Stimulated activated CD4-positive, alpha-beta T cell treated with anti-CD3 and anti-CD28 coated beads, Interleukin-1b, Interleukin-23, amount 100 ng/mL, for 4 hours (primary cell): ENCODE data around the gene ING2.

ENCODE experiments used
- DNase-seq, 2 donors: peaks; one replicate each; pipeline ENCODE4 v3.0.0-alpha.2; 2020; ENCODE audit warnings: low read depth in 2 of 2

Gene ING2

DNA sequence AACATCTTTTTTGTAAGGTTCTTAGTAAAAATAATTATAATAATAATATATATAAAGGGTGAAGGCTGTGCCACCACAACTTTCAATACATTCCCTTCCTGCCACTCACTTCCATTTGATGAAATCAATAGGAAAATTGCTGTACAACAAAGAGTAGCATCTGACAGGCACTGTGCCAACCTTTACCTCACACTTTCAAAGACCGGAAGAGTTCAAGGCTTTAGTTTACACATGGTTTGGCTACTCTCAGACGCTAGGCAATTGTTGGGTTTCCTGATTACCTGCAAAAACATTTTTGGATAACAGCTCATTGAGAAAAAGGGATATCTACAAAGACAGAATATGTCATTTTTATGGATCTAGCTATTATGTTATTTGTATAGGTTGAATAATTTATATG, 5.5 kb upstream of the ING2 start:
- no peak for DNase-seq

DNA sequence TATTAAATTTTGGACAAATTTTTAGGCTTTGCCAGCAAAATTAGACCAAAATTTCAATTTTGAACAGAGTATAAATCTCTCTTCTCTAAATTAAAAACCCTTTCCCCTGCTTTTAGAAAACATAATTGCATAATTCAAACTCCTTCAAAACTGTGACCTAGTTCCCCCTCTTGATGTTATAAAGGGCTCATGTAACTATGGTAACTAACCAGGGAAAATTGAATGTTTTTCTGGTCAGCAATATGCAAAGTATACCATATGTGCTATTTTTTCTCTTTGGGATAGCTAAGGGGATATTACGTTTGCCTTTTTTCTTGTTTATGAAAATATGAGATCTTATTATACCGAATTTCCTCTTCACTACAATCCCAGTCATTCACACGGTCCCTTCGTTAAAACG, 5.1 kb upstream of the ING2 start:
- DNase-seq = no peak

DNA sequence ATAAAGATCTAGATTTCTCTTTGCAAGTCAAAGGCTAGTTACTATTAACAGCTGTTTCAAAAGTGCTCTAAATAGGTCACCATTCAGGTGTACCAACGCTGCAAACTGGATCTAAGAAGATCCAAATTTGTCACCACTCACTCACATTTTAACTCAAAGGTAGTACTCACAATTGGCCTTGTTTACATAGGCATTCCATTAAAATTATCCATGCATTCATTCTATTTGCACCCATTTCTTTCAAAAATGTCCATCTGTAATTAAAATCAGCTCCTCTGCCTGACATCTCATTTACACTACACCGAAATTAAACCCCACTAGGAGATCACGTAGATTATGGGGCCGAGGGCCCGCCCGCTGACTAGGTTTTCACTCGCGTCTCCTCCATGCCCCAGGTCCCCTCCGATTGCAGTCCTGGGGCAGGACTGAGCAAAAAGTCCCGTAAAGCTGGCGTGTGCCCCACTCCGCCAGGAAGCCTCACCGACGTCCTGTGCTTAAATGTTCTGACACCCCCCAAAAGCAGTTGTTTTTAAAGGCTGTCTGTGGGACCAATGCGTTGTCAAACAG, 1.3 kb upstream of the ING2 start:
- peak in 1 of 2 donors; percentile 13 for DNase-seq

DNA sequence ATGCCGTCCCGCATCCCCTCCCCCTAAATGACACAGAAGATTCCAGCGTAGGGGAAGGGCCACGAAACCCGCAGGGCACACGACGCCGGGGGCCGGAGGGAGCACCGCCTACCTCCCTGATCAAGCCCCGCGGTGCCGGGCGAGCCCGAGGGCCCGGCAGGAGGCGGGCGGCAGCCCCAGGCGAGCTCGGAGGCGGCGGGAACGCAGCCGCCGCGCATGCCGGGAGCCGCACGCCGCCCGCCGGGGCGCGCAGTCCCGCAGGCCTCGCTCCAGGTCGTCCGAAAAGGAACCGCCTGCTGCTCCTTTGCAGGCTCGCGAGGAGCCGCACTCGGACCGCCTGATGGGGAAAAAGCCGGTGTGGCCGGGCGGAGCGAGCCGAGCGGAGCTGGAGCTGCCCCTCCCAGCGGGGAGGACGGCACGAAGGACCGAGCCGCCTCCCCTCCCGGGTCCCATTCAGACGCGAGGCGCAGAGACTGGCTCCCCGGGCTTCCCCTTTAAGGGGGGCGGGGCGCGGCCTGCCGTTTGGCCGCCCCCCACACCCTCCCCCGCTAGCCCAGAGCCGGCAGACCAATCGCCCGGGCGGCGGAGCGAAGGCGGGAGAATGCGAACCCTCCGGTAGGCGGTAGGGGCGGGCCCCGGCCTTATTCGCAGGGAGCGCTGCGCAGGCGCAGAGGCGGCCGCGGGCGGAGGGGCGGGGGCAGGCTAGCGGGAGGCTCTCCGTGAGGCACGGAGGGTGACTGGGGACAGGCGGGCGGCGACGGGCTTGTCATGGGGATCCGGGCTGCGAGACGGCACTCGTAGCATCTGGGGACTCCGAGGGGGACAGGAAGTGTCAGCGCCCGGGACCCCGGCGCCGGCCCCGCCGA, 561 bp upstream of the ING2 start:
- DNase-seq = peak; percentile 98 to 99

DNA sequence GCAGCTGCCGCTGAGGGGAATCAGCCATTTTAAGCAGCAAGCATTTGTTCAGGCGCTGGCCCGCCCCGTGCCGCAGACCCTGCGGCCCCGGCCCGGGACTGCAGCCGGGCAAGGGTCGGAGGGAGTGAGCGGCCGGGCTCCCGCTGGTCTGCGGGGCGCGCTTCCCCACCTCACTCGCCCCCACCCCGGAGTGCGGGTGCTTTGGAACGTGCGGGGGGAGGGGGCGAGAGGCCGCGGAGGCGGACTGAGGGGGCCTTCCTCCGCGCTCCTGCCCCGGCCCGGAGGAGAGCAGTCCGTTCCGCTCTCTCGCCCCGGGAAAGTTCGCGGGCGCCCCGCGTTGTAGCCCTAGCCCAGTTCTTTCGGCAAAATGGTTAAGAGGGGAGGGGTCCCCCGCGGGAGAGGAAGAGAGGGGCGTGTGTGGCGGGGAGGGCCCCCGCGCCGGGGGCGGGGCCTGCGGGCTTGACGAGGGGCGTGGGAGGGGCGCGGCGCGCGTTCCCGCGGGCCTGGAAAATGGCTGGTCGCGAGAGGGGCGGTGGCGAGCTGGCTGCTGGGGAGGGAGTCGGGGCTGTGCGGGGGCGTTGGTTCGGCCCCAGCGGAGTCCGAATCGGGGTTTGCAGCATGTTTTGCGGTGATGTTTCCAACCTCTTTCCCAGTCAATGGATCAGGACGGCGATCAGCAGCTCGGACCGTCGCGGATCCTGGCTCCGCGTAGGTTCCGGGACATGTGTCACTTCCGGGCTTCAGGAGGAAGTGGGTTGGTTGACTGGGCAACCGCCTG, 942 bp downstream of the ING2 start:
- peak; percentile 82 to 85 for DNase-seq

DNA sequence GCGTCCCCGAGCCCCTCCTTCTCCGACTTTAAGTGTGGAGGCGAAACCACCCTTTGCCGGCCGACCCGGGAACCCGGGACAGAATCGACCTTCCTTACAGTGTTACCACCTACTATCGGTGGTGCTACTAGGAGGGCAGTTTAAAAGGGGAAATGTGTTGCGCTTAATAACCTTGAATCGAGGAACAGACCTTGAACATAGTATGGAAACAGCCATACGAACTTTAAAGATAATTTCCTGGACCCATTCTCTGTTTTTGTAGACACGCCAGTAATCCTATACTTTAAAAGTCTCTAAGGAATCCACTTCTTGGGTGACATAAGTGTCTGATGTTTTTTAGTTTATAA, 1.5 kb downstream of the ING2 start:
- DNase-seq = no peak

DNA sequence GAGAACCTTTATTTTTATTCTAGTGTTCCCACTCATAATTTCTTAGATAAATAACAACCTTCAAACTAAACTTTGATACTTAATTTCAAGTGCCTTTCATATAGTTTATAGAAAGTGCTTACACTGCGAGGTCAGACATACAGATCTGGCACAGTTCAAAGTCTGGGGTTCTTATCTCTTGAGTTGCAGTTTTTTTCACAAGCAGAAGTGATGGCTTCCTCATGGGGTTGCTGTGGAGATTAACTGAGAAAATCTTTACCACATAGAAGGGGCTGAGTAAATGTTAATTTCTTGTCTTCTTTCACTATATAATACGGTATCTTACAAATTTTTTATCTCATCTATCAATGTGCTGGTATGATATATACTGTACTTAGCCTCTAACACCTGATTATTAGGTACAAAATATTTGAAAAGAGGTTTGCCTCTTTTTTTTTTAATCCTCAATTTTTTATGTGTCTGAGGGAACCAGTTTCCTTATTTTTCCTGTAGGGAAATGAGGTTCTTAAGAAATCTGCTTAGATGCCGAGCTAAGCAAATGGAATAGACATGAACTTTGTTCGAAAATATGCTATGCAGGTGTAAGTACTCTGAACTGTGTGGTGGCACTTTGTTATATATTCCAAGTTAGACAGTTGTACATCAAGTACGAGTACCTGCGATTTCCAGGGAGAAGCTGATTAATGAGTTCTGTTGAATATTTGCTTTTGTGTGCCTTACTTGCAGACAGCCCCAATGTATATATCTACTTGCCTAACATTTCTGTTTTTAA, 3.3 kb downstream of the ING2 start:
- DNase-seq = no peak

DNA sequence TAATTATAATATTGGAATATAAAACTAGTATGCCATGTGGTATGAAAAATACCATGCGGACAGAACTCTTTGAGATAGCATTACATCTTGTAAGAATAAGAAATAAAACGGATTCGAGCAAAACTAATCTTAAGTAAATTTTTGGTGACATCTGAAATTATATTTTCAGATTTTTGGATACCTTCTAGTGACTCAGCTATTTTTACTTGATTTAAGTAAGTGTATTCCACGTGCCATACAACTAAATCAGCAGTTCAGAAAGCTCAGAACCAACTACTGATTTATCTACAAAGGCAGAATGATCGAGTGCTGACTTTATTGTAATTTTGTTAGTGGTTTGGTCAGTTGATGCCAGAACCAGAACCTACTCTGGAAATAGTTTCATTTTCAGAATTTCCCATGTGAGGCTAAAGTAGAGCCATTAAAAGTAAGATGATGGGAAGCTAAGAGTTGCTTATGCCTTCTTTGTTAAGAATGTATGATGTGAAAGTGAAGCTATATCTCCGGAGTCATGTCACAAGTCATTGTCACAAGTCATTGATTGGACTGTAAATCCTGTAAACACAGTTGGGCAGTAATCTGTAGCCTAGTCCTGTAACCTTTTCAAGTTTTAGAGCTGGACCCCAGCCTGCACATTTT, 4.0 kb downstream of the ING2 start:
- no peak for DNase-seq

DNA sequence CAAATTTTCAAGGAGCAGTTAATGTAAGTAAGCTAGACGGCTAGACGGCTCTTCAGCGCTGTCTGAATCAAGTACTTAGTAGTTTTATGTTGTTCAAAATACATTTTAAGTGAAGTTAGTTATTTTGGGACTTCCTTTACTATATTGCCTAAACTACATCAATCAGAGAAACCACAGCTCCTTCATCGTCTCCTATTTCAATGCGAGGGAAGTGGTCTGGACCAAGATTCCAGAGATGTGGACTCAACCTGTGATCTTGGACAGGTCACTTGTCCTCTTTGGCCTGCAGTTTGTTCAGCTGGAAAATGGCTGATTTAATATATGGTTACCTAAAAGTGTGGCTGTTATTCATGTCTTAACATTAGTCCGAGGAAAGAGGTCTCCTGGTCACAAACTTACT, 10.6 kb downstream of the ING2 start:
- no peak for DNase-seq

DNA sequence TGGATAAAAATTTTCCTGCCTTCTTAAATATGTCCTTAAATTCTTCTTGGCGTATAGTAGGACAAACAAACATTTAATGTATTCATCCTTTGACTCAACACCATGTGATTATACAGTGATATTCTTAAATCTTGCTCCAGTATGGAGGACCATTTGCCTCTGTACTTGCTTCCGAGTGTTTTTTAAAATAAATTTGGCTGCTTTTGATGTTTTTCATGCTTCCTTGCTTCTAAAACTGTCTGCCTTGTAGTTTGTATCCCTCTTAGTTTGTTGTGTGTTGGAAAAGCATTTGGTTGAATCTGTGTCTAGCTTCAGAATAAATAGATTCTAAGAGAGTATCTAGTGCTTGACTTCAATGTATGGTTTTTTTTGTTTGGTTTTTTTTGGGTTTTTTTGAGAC, 12.3 kb downstream of the ING2 start:
- no peak for DNase-seq

DNA sequence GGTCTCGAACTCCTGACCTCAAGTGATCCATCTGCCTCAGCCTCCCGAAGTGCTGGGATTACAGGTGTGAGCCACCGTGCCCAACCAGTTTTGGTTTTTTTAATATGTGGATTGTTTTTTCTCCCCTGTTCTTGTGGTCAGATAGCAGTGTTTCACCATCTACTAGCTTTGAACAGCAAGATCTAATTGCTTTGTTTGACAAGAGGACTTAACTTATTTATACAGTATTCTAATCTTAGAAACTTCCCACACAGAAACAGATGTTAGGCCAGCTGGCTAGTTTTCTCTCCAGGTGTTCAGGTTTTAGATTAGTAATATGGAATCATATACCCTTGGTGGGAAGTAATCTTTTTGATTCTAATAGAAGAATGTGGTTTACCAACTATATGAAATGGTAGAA, 12.9 kb downstream of the ING2 start:
- DNase-seq = no peak

DNA sequence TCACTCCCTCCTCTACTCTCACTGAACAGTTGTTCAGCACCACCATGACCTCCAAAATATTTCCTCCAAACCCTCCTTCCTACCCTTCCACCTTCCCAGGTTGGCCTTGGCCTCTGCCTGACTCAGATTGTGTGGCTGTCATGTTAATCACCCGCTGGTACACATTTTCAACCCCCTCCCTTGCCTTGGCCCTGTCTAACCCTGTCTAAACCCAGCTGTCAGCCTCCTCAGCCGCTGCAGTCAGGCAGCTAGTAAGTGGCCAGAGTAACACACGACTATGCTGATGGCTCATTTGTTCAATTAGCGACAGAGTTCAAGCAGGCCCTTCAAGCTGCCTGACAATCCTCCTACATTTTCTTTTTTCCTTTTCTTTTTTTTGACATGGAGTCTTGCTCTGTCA, 18.0 kb downstream of the ING2 start:
- no peak for DNase-seq

DNA sequence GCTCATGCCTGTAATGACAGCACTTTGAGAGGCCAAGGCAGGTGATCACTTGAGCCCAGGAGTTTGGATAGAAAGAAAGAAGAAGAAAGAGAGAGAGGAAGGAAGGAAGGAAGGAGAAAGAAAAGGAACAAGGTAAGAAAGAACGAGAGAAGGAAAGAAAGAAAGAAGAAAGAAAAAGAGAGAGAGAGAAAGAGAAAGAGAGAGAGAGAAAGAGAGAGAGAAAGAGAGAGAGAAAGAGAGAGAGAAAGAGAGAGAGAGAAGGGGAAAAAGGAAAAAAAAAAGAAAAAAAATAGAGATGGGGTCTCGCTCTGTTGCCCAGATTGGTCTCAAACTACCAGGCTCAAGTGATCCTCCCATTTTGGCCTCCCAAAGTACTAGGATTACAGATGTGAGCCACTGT, 22.5 kb downstream of the ING2 start:
- no peak for DNase-seq

DNA sequence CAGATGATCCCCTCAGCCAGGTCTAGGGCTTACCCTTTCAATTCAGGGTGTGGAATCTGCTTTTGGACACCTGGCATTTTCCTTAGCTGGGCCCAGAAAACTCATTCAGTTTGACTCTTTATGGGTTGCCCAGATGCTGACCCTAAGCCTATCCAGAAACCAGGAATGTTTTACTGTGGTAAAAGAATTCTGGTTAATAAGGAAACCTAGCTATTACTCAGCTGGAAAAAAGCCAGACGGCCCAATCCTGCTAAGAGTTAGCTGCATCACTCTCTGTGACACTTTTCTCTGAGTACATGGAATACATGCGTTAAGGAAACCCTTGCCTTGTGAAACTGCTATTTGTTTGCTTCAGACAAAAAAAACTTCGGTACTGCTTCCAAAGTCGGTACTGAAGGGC, 28.0 kb downstream of the ING2 start:
- DNase-seq = no peak

DNA sequence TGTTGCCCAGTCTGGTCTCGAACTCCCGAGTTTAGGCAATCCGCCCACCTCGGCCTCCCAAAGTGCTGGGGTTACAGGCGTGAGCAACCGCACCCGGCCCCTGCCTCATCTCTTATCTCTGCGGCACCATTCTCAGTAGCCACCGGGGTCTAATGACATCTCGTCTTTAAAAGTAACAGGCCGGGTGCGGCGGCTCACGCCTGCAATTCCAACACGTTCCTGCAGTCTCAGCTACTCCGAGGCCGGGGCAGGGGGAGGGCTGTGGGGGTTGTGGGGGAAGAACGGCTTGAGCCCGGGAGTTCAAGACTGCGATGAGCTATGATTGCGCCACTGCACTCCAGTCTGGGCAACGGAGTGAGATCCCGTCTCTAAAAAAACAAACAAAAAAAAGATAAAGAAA, 28.8 kb downstream of the ING2 start:
- no peak for DNase-seq

DNA sequence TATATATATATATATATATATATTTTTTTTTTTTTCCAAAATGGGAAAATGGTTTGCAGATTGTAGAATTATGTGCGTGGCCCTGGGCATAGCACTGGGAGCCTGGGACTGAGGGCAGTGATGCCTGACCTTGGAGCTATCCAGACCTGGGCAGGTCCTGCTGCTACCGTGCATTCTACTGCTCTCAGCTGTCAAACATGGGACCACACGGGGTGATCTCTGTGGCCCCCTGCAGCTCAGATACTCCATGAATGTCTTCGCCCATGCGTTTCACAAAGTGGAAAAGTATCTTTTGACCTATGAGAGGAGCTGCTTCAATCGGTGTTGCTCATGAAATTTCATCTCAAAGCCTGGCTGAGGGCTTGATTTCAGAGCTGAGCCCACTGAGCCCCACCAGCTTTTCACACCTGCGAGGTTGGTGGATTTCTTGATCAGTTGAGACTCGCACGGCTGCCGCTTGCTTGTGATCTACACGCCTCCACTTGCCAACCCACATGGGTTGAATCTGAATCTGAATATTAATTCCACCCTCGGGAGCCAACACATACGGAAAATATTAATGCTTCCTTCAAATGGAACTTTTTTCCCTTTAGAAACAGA, 35.7 kb downstream of the ING2 start:
- no peak for DNase-seq

DNA sequence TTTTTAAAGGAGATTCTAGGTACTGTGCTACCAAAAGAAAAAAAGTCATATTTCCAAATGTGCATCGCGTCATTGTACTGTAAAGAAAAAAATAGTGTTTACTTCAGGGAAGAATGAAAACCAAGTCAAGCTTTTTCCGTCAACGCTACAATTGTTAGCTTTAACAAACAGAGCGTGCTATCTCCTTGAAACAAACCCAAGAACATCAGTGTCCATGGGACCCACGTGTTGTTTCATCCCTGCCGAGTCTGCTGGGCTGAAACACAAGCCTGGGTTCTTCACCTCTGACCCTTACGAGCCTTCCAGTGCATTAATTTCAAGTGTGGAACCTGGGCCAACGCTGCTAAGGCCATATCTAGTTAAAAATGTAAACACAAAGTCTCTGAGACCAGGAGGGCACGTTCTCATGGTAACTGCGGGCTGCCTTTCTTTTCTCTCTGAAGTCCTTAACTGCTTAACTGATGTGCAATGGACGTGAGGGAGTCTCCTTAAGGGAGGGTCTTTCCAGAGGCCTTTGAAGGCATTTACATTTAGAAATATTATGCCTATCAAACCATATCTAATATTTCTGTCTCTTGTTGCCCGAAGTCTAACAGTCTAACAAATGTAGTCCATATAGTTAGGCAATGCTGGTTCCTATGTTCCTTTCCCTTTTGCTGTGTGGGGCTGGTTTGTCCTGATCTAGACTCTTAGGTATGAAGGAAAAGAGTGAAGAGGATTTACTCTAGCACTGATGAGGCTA, 36.3 kb downstream of the ING2 start:
- no peak for DNase-seq

DNA sequence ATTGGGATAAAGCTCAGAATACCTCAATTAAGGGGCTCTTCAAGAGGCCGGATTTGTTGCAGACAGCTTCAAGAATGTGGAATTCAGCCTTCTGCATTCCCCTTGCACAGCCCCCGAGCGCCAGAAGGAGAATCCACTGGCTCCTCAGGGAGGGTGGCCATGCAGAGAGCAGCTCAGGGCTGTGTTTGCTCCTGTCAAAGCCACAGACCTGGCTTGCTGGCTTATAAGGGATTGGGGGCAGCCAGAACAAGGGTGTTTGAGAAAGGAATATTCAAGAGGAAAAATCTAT, 36.8 kb downstream of the ING2 start:
- no peak for DNase-seq

DNA sequence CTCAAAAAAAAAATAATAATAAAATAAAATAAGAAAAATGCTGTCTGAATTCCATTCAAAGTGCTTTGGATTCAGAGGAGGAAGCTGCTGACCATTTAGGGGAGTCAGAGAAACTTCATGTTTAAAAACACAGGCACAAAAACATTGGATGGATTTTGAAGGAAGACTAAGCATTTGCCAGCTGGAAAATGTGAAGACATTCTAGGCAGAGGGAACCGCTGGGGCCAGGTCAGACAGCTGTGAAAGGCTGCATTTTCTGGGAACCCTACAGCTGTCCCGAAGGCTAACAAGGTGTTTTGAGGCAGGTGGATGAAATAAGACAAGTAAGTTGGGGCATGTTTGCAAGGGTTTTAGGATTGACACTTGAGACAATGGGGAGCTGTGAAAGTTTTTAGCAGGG, 38.6 kb downstream of the ING2 start:
- no peak for DNase-seq

DNA sequence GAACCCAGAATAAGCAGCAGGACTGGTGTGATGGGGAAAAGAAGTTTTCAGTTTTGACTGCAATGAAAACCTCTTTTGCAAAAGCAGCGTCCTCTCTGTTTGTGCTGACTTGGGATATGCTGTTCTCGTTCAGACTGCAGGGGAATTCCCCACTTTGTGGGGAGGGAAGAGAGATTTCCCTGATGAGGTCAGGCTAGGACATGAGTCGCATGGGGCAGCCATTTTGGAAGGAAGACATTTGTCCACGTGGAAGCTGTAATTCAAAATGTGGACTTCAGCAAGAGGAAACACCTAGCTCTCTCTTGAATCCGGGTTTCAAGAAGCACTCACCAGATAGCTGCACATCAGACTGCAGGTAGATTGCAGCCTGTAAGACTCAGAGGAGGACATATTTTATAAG, 39.3 kb downstream of the ING2 start:
- DNase-seq = no peak

DNA sequence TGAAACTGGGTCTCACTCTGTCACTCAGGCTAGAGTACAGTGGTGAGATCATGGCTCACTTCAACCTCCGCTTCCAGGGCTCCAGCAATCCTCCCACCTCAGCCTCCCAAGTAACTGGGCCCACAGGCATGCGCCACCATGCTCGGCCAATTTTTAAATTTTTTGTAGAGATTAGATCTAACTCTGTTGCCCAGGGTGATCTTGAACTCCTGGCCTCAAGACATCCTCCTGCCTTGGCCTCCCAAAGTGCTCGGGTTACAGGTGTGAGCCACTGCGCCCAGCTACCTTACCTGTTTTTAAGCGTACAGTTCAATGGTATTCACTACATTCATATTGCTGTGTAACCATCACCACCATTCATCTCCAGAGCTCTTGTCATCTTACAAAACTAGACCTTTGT, 41.5 kb downstream of the ING2 start:
- DNase-seq = no peak
